AG09319 (cell line): ENCODE measurements around the gene C1orf167.

ENCODE experiments used
- DNase-seq: peaks from one replicate; pipeline ENCODE4 v3.0.0-alpha.2; 2010; ENCODE audit warnings: low read depth; ENCODE audit errors: extremely low read depth
- TF ChIP-seq, protein P1 (sequence below): IDR thresholded peaks from 2 replicates; pipeline ENCODE4 v1.5.1; 2011; ENCODE audit warnings: low read depth, mild to moderate bottlenecking, inconsistent platforms, low read length, moderate library complexity

Gene C1orf167

GRCh38 chr1:11746795-11747487, 15.1 kb upstream of the C1orf167 start:
- no peak for DNase-seq
- TF ChIP-seq, protein P1, sequence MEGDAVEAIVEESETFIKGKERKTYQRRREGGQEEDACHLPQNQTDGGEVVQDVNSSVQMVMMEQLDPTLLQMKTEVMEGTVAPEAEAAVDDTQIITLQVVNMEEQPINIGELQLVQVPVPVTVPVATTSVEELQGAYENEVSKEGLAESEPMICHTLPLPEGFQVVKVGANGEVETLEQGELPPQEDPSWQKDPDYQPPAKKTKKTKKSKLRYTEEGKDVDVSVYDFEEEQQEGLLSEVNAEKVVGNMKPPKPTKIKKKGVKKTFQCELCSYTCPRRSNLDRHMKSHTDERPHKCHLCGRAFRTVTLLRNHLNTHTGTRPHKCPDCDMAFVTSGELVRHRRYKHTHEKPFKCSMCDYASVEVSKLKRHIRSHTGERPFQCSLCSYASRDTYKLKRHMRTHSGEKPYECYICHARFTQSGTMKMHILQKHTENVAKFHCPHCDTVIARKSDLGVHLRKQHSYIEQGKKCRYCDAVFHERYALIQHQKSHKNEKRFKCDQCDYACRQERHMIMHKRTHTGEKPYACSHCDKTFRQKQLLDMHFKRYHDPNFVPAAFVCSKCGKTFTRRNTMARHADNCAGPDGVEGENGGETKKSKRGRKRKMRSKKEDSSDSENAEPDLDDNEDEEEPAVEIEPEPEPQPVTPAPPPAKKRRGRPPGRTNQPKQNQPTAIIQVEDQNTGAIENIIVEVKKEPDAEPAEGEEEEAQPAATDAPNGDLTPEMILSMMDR = no peak

- no peak for DNase-seq
- TF ChIP-seq, protein P1 = no peak
Observed at GRCh38 chr1:11748294-11749202, 13.4 kb upstream of the C1orf167 start.

- TF ChIP-seq, protein P1 = peak; percentile 33
- no peak for DNase-seq
Observed at GRCh38 chr1:11749203-11749689, 12.7 kb upstream of the C1orf167 start.

DNA sequence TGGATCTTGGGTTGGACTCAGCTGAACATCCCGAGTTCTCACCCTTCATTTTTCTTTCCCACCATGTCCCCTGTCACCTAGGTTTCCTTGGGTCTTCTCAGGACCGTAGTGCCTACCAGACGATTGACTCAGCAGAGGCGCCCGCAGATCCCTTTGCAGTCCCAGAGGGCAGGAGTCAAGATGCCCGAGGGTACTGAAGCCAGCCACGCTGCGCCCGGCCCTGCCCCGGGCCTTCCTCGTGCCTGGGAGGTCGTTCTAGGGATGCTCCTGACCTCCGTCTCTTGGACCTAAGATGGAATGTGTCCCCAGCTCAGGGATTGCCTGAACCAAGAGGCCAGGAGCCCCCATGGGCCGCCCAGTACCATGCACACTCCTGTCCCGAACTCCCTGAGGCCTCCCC, 12.0 kb upstream of the C1orf167 start:
- DNase-seq = no peak
- TF ChIP-seq, protein P1 = no peak

DNA sequence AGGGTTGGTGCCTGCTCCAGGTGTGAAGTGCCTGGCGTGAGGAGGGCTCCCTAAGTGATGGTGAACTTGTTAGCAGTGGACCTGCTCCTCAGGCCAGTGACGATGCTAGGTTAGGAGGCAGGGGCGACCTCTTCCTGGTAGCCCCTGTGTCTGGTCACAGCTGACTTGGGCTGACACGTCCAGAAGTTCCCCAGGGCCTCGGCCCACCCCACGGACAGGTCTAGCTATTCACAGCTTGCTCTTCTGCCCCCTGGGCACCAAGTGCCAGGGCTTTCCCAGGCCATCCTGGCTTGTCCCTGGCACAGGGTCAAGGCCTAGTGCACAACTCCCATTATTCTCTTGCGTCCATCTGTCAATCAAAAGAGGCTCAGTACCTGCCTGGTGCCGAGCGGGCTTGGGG, 10.9 kb upstream of the C1orf167 start:
- TF ChIP-seq, protein P1 = no peak
- no peak for DNase-seq

DNA sequence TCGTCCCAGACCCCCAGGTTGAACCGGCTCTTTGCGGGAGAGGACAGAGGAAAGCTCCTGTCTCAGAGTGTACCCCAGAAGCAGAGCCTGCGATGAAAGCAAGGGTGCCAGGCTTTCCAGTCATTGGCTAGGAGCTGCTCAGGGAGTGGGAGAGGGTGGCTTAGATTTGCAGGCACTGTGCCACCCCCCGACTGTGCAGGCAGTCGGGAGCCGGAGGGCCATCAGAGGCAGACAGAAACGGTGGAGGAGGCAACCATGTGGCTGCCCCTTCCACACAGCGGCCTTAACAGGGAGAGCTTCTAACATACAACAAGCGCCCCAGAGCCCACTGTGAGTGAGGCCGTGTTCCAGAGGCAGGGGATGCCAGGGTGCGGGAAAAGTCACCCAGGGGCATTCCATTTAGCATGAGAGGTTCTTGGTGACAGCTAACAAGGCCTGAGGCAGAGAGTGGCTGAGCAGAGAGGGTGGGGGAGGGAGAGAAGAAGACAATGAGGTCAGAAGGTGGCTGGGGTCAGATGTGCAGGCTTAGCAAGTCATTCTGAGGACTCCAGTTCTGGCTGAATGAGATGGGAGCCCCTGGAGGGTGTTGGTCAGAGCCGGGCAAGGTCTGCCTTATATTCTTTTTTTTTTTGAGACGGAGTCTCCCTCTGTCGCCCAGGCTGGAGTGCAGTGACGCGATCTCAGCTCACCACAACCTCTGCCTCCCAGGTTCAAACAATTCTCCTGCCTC, 9.5 kb upstream of the C1orf167 start:
- TF ChIP-seq, protein P1 = no peak
- DNase-seq = no peak
